NCI-H82 (cell line): Measurements from ENCODE around the gene SERINC5.
"Not testable (repeated sequence)": the region's sequence is repeated elsewhere in the genome, so short reads cannot be mapped to it uniquely, and the experiment has no call there.

Experiments
- DNase-seq: peaks from one replicate; lab custom pipeline; 2025; lab: John Stamatoyannopoulos, UW

The SERINC5 gene

DNA sequence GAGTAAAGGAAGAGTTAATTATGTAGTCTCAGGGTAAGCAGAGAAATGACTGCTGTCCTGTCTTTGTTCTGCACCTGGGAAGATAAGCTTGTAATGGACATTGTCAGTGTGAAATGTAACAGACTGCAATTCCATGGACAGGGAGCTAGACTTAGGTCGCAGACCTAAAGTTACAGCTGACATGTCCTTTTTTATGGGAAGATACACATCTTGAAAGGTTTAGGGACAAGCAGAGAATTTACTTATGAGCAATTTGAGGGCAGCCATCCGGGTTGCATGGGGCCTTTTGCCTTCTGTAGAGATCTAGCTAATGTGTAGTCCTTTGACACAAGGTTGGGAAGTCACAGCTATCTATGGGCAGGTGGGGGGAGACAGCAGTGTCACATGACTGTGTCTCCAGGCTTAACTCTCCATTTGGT lies 85.7 kb downstream of the SERINC5 start:
- no peak for DNase-seq

DNA sequence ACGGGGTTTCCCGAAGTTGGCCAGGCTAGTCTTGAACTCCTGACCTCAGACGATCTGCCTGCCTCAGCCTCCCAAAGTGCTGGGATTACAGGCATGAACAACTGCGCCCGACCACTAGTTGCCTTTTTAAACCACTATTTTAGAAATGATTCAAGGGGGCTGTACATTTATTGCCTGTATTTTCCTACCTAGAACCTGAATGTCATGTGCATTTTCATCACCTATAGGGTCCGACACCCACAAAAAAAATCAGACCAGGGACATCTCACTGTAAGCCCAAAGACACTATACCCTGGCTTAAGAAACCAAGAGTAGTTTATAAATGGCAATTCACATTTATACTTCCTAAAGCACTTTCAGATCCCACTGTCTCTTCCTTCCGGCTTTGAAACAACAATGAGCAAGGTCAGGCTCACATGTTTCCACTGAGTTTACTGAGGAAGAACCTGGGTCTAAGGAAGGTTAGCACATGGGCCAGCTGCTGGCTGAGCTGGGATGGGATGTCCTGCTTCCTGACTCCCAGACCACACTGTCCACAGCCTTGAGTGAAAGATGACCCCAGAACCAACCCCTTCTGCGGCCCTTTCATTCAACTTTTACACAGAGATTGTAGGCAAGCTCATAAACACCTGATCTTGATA lies 87.3 kb downstream of the SERINC5 start:
- DNase-seq, result no peak

DNA sequence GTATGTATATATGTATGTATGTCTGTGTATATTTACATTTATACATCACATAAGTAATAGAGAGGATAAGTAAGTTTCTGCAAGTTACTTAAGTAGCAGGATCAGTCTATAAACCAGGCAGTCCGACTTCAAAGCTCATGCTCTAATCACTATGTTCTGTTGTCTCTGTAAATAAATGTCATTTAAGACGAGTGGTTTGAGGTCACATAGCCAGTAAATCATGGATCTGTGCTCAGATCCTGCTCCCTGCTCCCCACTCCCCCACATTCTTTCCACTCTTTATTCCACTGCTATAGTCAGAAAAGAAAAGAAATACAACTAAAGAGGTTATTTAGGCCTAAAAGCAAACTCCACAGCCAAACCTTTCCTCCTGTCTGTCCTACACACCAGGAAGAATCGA lies 90.4 kb downstream of the SERINC5 start:
- no peak for DNase-seq

DNA sequence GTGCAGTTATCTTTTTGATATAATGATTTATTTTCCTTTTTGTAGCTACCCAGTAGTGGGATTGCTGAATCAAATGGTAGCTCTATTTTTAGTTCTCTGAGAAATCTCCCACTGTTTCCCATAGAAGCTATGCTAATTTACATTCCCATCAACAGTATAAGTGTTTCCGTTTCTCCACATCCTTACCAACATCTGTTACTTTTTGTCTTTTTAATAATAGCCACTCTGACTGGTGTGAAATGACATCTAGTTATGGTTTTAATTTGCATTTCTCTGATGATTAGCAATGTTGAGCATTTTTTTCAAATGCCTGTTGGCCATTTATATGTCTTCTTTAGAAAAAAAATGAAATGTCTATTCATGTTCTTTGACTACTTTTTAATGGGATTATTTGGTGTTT lies 94.7 kb downstream of the SERINC5 start:
- DNase-seq, result no peak

DNA sequence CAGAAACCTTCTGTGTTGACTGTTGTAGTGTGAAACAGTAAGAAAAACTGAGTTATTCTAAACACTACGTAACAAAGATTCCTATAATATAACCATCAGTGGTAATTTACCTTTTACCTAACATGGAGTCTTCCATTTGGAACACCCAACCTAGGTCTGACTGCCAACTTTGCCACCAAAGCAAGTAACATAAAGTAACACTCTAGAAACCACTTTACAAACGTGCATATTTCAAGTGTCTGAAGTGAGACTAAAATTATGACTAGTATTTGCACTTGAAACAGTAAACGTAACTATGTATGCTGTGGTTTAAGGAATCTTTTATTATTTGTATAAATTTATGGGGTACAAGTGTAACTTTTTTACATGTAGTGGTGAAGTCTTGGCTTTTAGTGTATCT lies 95.6 kb downstream of the SERINC5 start:
- no peak for DNase-seq

DNA sequence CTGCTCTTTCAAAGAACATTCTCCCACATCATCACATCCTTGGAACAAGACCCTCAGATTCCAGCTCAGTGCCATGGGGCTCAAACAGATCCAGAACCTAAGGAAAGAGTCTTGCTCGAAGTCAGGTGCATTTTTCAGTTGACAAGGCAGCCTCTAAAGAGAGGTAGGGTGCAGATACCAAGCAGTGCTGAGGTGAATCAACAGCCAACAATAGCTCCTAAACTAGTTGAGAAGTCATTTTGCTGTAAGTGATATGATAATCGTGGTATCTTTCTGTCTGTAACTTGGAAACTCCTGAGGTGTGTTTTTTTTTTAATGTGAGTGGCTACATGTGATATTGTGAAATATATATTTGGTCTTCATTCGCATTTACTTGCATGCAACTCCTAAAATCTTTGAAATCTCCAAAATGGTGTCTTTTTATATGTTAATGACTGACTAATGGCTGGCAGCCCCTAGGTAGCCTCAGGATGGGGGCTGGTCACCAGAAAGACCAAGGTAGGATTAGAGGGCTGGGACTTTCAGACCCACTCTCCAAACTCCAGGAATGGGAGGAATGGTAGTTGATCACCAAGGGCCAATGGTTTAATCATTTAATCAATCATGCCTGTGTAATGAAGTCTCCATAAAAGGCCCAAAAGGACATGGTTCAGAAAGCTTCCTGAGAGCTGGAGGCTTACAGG lies 96.6 kb downstream of the SERINC5 start:
- DNase-seq, result no peak

DNA sequence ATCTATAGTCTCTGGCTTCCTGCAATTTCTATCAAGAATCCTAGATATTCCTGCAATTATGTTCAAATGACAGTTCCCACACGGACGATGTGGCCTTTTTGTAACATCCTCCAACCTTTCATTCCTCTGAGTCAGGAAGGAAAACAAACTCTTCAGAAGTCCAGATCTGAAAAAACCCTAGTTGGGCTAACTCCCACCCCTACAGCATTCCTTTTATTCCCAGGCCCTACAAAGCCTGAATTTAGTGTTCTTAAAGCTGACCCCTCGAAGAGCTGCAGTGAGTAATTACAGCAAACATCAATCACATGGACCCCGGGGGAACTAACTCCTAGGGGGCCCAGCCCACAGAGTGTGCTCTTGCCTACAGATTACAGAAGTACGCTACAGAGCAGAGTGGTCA lies 99.7 kb downstream of the SERINC5 start:
- DNase-seq, result no peak

DNA sequence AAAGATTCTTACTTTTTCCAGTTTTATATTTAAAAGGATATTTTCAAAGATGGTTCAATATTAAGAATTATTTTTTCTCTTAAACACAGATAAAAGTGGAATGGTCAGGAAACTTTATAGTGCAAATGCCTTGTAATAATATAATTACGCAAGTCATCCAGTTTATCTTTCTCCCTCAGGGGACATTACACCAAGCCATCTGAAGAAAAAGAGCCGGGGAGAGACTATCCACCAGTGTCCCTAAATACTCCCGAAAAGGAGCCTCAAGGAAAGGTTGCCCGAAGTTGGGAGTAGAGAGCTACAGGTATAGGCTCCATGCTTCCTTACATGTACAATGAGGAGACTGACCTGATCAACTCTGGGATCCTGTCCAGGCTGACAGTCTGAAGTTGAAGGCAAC lies 101.1 kb downstream of the SERINC5 start:
- DNase-seq, result no peak

DNA sequence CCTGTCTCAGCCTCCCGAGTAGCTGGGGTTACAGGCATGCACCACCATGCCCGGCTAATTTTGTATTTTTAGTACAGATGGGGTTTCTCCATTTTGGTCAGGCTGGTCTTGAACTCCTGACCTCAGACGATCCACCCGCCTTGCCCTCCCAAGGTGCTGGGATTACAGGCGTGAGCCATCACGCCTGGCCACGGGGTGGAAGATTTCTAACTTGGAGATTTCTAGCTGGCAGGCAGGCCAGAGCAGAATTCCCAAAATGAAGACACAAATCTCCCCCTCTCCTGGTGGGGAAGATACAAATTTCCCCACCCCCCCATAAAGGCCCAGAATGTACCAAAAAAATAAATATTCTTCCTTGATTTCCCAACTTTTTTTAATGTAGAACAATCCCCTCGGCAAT lies 101.6 kb downstream of the SERINC5 start:
- DNase-seq, result not testable (repeated sequence)

DNA sequence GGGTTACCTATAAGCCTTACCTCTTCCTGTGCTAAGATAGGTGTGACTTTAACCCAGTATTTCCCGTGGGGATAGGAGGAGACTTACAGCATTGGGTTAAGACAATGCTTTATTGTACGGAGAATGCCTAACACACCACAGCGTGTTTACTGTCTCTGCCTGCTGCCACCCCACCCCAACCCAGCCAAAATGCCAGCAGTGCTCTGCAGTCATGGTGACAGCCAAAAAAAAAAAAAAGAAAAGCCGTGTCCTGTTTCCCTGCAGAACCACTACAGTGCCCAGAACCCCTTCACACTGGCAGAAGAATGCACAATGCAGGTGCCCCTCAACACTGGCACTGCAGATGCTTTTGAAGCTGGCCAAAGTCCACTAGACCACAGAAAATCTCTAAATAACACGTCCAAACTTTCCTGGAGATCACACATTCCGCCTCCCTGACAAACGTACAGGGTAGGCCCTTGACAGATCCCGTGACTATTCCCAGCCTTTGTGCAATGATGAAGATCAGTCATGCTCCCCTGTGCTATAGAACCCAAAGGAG lies 102.2 kb downstream of the SERINC5 start:
- DNase-seq, result no peak

DNA sequence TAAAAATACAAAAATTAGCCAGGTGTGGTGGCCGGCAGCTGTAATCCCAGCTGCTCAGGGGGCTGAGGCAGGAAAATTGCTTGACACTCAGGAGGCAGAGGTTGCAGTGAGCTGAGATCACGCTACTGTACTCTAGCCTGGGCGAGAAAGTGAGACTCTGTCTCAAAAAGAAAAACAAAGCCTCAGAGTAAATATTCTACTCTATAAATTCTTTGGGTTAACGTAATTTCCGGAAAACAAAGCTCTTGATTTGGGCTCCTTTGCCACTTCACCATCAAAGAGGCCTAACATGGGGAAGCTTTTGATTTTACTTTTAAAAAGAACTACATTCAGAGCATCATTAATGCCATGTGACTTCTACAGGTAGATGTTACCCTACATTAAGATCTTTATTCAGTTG lies 103.1 kb downstream of the SERINC5 start:
- DNase-seq, result no peak

DNA sequence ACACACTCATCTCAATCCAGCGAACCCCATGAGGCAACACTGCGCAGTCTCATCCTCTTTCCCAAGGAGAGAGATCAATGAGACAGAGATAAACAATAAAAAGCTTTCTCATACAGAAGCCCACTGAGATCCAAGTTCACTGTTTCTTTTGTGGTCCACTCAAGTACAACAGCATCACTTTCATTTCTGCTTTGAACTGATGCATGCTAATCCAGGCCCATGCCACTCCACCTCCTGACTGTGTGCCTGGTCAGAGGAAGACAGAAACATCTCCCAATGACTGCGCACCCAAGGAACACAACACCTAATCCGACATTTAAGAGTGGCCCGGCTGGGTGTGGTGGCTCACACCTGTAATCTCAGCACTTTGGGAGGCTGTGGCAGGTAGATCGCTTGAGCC lies 104.0 kb downstream of the SERINC5 start:
- no peak for DNase-seq

DNA sequence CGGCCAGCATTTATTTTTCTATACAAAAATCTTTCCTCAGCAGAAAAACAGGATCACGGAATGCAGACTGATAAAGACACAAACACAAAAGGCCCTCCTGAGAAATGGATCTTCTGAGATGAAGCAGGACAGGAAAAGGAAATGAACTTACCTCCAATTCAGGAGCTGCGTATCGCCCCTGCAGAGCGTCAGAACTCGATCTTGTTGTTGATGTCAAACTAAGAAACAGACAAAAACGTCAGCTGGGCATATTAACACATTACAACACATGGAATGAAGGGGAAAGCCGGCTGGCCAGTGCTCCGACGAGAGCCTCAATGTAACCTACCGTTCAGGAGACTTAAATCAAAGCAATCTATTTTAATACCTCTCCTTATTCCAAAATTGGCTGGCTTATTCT lies 105.1 kb downstream of the SERINC5 start:
- no peak for DNase-seq

DNA sequence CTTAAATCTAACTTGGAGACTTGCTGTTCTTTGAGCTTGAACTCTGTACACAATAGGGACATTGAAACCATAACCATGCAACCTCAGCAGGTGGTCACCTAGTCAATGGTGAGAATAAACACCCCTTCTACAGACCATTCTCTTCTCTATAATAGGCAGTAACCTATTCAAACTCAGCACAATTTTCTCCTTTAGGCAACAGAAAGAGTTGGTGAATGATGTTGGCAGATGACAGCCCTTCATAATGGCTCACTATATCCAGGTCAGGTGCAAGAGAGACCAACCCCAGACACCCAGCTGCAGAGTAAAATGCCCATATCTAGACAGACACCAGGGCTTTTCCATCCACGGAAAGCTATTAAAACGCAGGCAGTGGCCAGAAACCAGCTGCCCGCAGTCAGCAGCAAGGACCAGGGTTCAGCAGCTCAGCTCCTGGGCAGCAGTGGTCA lies 106.7 kb downstream of the SERINC5 start:
- no peak for DNase-seq

DNA sequence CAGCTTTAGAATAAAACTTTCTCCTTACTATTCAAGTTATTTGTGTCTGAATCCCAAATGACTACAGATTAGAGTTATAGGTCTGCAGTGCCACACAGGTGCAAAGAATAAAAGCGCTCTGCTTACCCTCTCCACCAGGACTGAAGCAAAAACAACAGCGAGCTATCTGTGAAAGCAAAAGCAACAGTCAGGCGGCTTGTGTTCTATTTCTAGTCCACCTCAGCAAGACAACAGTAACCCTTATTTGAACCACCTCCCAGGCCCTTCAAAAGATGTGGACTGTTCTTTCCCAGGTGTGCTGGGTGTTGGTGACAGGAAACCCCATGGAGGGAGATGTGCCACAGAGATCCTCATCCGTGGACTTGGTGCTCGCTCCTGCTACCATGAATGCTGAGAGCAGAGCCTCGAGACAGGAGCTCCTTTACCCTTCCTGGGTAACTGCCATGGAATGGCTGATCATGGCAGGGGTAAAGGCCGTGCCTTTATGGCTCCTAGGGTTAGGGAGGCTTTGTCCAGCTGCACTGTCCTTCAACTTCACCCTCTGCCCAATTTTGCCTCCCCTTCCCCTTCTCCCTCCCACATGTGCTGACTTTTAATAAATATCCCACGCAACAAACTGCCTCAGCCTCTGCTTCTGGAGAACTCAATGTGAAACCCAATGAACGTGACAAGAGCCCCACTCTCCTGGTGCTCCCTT lies 108.6 kb downstream of the SERINC5 start:
- no peak for DNase-seq

DNA sequence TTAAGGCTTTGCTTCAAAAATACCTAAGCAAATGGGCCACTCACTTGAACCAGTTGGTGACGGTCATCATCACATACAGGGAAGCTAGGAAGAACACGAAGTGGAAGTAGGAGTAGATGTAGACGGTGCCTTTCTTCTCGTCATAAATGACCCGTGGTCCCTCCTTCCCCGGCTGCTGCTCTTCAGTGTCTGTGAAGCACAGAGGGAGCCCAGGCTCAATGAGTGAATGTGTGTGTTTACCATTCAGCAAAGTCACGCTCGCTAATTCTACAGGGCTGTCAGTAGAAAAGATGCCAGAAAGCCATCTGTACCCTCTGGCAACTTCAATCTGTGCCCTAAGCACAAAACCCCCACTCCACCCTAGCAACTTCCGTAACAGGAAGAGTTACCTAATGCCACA lies 109.8 kb downstream of the SERINC5 start:
- no peak for DNase-seq

DNA sequence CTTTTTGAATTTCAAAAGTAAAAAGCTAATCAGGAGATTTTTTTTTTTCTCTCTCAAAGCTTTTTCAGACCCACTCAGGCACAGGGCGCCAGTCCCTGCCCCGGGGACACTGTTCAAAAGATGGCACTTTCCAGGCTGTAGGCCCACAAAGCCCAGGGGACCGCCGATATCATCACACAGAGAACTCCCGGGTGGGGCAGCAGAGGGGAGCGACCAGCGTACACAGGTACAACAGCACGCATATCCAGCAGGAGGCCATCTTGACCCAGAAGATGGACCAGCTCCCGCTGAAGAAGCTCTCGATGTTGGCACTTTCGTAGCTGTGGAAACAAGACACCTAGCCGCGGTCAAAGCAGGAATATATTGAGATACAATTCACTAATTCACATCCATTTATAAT lies 112.4 kb downstream of the SERINC5 start:
- no peak for DNase-seq

DNA sequence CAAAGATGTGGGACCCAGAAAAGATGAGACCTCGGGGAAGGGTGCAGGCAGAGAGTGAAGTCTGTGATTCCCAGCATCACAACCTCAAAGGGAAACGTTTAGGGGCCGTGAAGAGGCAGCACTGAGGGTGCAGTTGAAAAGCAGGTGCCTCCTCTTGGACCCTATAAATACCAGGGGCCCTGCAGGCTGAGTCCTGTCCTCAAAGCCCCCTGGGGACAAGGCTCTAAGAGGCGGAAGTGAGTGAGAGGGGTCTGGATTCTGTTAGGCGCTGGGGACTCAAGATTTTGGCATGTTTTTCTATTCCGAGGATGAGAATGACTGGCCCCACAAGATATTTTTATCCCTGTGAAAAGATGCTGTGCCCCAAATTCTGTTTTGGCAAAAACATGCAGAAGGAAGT lies 112.9 kb downstream of the SERINC5 start:
- DNase-seq, result no peak

DNA sequence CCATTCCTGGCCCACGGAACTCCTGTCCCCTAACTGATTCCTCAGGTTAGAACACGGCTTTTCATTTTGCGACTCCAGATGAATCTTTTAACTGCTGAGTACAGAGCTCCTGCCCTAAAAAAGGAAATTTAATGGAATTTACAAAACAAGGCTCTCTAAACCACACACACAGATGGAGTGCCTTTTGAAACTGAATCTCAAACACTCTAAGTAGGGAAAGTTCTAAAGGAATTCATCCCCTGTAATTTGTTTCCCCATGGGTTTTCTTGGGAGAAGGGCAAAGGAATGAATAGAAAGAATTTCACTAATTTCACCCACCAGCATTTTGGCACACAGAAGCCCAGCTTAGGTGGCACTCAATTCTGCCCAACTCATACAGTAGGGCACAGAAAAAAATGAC lies 114.2 kb downstream of the SERINC5 start:
- no peak for DNase-seq

DNA sequence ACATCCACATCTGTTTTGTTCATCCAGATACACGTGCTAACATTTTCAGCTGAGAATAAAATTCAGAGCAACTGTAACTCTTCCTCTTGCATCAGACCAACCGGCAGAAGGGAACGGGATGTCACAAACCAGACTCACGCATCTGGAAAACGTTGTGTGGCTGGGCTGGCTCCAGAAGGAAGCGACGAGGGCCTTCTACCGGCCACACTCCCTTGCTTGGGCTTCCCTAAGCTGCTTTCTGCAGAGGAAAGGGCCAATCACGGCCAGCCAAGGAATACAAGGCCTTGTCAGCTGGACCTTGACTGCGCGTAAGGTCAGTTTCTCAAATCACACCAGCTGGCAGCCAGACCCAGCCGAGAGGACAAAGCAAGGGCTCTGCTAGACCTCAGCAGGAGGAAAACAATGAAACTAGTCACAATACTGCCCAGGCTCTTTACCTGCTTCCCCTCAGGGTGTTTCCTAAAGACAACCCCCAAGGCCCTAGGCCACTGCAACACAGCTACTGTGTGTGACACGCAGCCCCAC lies 114.6 kb downstream of the SERINC5 start:
- DNase-seq, result no peak

DNA sequence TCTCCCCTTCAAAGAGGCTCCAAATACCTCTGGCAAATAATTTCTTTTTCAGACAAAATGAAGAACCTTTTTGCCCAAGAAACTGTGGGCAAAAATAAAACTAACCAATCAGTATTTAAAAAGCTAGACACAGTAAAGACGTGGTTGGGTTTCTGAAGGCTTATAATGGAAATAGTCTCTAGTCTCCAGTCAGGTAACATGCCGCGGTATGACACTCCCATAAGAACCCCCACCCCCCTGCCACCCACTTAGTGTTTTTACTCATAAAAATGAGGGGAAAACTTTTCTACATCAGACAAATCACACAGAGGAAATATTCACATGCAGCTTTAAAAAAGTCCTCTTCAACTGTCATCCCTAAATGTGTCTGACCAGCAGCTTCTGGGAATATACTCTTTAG lies 115.4 kb downstream of the SERINC5 start:
- DNase-seq, result no peak

DNA sequence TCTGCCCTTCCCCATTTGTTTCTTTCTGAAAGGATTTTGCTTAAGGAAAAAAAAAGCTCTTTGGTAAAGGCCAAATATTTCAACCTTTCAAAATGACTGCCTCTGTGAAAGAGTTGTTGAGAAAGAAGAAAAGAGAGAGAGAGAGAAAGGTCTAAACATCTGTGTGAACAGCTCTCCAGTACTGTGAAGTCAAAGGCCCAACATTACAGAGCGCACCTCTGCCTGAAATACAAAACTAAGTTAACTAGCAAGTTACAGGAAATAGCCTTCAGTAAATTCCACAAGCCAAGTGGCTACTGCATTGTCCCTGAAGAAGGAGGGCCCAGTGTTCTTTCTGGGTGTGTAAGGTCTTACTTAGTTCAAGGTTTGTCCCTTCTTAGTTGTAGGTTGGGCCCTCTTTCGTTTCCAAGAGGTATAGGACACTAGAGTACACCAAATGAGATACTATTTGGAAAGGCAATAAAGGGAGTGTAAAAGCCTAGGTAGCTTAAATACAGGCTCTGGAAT lies 116.3 kb downstream of the SERINC5 start:
- no peak for DNase-seq

DNA sequence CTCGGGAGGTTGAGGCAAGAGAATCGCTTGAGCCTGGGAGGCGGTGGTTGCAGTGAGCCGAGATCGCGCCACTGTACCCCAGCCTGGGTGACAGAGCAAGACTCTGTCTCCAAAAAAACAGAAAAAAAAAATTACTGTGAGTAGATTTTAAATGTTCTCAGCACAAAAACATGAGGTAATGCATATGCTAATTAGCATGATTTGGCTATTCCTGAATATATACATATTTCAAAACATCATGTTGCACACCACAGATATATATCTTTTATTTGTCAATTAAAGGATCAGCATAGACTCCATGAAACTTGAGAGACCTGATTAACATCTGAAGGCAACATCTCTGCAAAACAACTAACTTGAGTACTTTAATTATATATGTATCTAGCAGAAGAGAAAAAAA lies 117.4 kb downstream of the SERINC5 start:
- DNase-seq, result no peak
